Measurements from ENCODE around the gene HTR7.

The HTR7 gene

GRCh38 chr10:90865401-90865800 is 7.6 kb upstream of the HTR7 start:
- no peaks in the 10 kb centered on the region for H3K36me3 ChIP-seq
- H3K9me3 ChIP-seq = no peaks in the 10 kb centered on the region
- peaks cover 99% of the 10 kb centered on the region for H3K27me3 ChIP-seq
- no peak overlapping the region for H3K4me3 ChIP-seq (ENCODE audit: low read depth in 1 of 2, low read length in 1 of 2)
- H3K27ac ChIP-seq = no peak overlapping the region
- TF ChIP-seq CTCF (IDR thresholded peaks at IDR 0.05) = no peak
- H3K4me1 ChIP-seq (ENCODE audit: control insufficient read depth in 1 of 2, insufficient read depth in 1 of 2, low read depth in 1 of 2, low read length in 1 of 2) = no peaks in the 10 kb centered on the region

DNA sequence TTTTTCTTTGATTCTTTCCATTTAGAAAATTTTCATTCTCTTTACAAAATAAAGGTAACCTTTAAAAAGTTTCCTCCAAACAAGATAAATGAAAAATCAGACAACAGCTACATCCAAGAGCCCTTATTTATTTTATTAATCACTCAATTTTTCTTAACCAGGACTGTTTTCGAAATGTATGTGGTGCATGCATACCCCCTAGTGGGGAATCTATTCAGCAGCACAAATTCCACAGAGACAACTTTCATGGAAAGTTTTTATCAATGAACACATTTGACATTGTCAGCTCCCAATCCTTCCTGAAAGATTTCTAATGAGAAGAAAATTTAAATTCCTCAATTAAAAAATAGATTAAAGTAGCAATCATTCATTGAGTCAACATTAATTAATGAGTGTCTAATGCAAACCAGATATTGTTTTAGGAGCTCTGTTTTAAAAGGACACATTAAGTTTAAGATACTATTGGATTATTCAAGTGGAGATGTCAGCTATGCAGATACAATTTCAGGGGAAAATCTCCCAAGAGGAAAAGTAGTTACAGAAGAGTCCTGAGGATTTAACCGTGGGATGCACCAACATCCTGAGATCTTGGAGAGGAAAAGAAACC is 5.2 kb upstream of the HTR7 start:
- H3K4me3 ChIP-seq (ENCODE audit: low read depth in 1 of 2, low read length in 1 of 2) = no peak overlapping the region

GRCh38 chr10:90860790-90861189 is 3.0 kb upstream of the HTR7 start:
- Histone ChIP-seq H3K4me1 (ENCODE audit: control insufficient read depth in 1 of 2, insufficient read depth in 1 of 2, low read depth in 1 of 2, low read length in 1 of 2) (peaks cover 11% of the 10 kb centered on the region in 2 experiments), H3K36me3 (no peaks in the 10 kb centered on the region), H3K9me3 (no peaks in the 10 kb centered on the region), H3K4me3 (ENCODE audit: low read depth in 1 of 2, low read length in 1 of 2) (no peak overlapping the region), H3K27me3 (peaks cover 99% of the 10 kb centered on the region), H3K27ac (no peak overlapping the region)
- no peak for TF ChIP-seq CTCF (IDR thresholded peaks at IDR 0.05)

More for the DNA sequence above, 5.2 kb upstream of the HTR7 start:
- Histone ChIP-seq H3K27me3 (peaks cover 99% of the 10 kb centered on the region), H3K27ac (no peak overlapping the region), H3K4me1 (ENCODE audit: control insufficient read depth in 1 of 2, insufficient read depth in 1 of 2, low read depth in 1 of 2, low read length in 1 of 2) (no peaks in the 10 kb centered on the region), H3K9me3 (no peaks in the 10 kb centered on the region), H3K36me3 (no peaks in the 10 kb centered on the region)
- TF ChIP-seq CTCF (IDR thresholded peaks at IDR 0.05) = no peak

DNA sequence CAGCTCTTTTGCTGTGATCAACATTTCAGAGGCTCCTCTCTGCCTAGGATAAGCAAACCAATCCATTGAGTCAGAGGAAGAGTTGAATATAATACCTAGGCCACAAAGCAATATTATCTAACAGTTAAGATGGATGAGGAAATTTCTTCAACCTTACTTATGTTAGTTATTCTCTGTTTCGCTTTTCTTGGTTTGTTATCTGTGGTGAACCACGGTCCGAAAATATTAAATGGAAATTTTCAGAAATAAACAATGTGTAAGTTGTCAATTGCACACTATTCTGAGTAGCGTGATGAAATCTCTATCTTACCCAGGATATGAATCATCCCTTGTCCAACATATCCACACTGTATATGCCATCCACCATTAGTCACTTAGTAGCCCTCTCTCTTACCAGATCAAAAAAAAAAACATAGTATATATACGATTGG is 1.5 kb upstream of the HTR7 start:
- Histone ChIP-seq H3K27me3 (peaks cover 100% of the 10 kb centered on the region), H3K27ac (no peak overlapping the region), H3K36me3 (no peaks in the 10 kb centered on the region), H3K4me1 (ENCODE audit: control insufficient read depth in 1 of 2, insufficient read depth in 1 of 2, low read depth in 1 of 2, low read length in 1 of 2) (peaks cover 11% of the 10 kb centered on the region in 2 experiments), H3K9me3 (no peaks in the 10 kb centered on the region), H3K4me3 (ENCODE audit: low read depth in 1 of 2, low read length in 1 of 2) (no peak overlapping the region)
- no peak for TF ChIP-seq CTCF (IDR thresholded peaks at IDR 0.05)

GRCh38 chr10:90858461-90858968 is 676 bp upstream of the HTR7 start:
- Histone ChIP-seq H3K36me3 (no peaks in the 10 kb centered on the region), H3K27me3 (peaks cover 100% of the 10 kb centered on the region), H3K9me3 (no peaks in the 10 kb centered on the region), H3K4me3 (ENCODE audit: low read depth in 1 of 2, low read length in 1 of 2) (peak overlapping the region; percentile 57 to 63), H3K4me1 (ENCODE audit: control insufficient read depth in 1 of 2, insufficient read depth in 1 of 2, low read depth in 1 of 2, low read length in 1 of 2) (peaks cover 11% of the 10 kb centered on the region in 2 experiments), H3K27ac (no peak overlapping the region)
- no peak for TF ChIP-seq CTCF (IDR thresholded peaks at IDR 0.05)

Data from neutrophil (primary cell).